H1 (cell line): Measurements from ENCODE around the gene TMEM14C. TPM values are rescaled to one million over a fixed set of nuclear protein-coding genes. Genes with fewer than 3 reads are reported as not detected.

Source experiments
- BCL11A ChIP-seq, 2 experiments: IDR thresholded peaks; one replicate each; pipeline ENCODE4 v1.6.1; 2011; ENCODE audit warnings: low read depth in 2 of 2, low read length in 2 of 2, mild to moderate bottlenecking in 2 of 2
- EP300 ChIP-seq, 2 experiments: IDR thresholded peaks; 1 replicate in 1 of 2; 2 replicates in 1 of 2; pipeline ENCODE4 v1.6.1; 2011 to 2012; ENCODE audit warnings: low read depth in 2 of 2, low read length in 2 of 2, mild to moderate bottlenecking in 2 of 2, borderline replicate concordance in 1 of 2, inconsistent platforms in 1 of 2, moderate library complexity in 1 of 2
- HDAC2 ChIP-seq, 2 experiments: fragments of 300-600 bp in 1 of 2; sonication (generic) in 1 of 2; IDR thresholded peaks; 2 replicates each; pipeline ENCODE4 v1.6.1; 2011 to 2012; ENCODE audit warnings: low read depth in 2 of 2, low read length in 2 of 2, mild to moderate bottlenecking in 2 of 2, moderate library complexity in 2 of 2, borderline replicate concordance in 1 of 2, inconsistent platforms in 1 of 2
- NRF1 ChIP-seq: IDR thresholded peaks from 2 replicates; pipeline ENCODE4 v1.6.1; 2011; ENCODE audit warnings: mild to moderate bottlenecking, low read depth, low read length, improper control_type of control experiment
- PHF8 ChIP-seq: fragments of 200-600 bp; sonication (generic); conservative IDR thresholded peaks from 2 replicates; pipeline ENCODE4 v1.7.1; 2012; ENCODE audit warnings: low read depth, mild to moderate bottlenecking, inconsistent platforms, low read length, moderate library complexity
- SAP30 ChIP-seq: fragments of 300-600 bp; sonication (generic); IDR thresholded peaks from 2 replicates; pipeline ENCODE4 v1.7.1; 2012; ENCODE audit warnings: low read length, moderate library complexity, mild to moderate bottlenecking, inconsistent platforms; ENCODE audit not compliant: insufficient read depth, insufficient replicate concordance
- TAF7 ChIP-seq: optimal IDR thresholded peaks from 2 replicates; pipeline ENCODE3; 2011; ENCODE audit warnings: low read depth, mild to moderate bottlenecking, inconsistent platforms, low read length, moderate library complexity, borderline replicate concordance
- YY1 ChIP-seq: IDR thresholded peaks from 2 replicates; pipeline ENCODE4 v1.6.1; 2011; ENCODE audit warnings: low read depth, mild to moderate bottlenecking, low read length
- polyA plus RNA-seq, 7 experiments: library from polyadenylated mRNA; depleted of rRNA in 3 of 7; stranded (reverse) in 5 of 7; unstranded in 2 of 7; fragments of >200 nt in 5 of 7; fragments of 200-250 nt in 2 of 7; gene quantifications; 1 replicate in 5 of 7; 2 replicates in 1 of 7; 4 replicates in 1 of 7; pipeline versions ENCODE4 v1.2.1 to v1.2.3, GENCODE V29; 2011 to 2013; ENCODE audit warnings: missing spikeins in 2 of 7, mixed read lengths in 2 of 7
- total RNA-seq: library from RNA; stranded (reverse); fragmentation: NEBNext Ultra II Directional; extraction: Animal tissue kit (Norgen Biotek cat#: 25700); gene quantifications from 2 replicates; pipeline ENCODE4 v1.2.1, GENCODE V29; 2021
- TF ChIP-seq, protein P1 (sequence below): fragments of 300-600 bp; sonication (generic); IDR thresholded peaks from 2 replicates; pipeline ENCODE4 v1.7.1; 2012; ENCODE audit warnings: low read length, moderate library complexity, mild to moderate bottlenecking, inconsistent platforms; ENCODE audit not compliant: insufficient replicate concordance

The TMEM14C gene
- total and polyA plus RNA-seq, 2 of the 8 experiments (the other 6 are each of a cell fraction or from before 2014, with no cell fraction given): 116 to 157 TPM

DNA sequence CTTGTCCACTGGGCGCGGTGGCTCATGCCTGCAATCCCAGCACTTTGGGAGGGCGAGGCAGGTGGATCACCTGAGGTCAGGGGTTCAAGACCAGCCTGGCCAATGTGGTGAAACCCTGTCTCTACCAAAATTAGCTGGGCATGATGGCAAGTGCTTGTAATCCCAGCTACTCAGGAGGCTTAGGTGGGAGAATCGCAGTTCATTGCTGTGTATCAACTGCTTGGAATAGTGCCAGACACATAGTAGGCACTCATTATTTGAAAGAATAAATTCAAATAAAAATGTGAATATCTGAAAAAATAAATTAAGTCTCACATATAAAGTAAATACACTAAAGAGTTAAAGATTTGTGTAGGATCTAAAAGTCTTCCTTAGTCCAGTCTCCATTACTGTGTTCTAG lies 26.2 kb upstream of the TMEM14C start (continued):
- no peak for TF ChIP-seq BCL11A (IDR thresholded peaks at IDR 0.05; ENCODE audit: low read depth in 2 of 2, low read length in 2 of 2)
- TF ChIP-seq HDAC2 (IDR thresholded peaks at IDR 0.05; ENCODE audit: borderline replicate concordance in 1 of 2, low read depth in 2 of 2, low read length in 2 of 2): no peak
- TF ChIP-seq TAF7: no peak
- no peak for TF ChIP-seq YY1
- no peak for TF ChIP-seq NRF1
- no peak for TF ChIP-seq PHF8
- TF ChIP-seq, protein P1, sequence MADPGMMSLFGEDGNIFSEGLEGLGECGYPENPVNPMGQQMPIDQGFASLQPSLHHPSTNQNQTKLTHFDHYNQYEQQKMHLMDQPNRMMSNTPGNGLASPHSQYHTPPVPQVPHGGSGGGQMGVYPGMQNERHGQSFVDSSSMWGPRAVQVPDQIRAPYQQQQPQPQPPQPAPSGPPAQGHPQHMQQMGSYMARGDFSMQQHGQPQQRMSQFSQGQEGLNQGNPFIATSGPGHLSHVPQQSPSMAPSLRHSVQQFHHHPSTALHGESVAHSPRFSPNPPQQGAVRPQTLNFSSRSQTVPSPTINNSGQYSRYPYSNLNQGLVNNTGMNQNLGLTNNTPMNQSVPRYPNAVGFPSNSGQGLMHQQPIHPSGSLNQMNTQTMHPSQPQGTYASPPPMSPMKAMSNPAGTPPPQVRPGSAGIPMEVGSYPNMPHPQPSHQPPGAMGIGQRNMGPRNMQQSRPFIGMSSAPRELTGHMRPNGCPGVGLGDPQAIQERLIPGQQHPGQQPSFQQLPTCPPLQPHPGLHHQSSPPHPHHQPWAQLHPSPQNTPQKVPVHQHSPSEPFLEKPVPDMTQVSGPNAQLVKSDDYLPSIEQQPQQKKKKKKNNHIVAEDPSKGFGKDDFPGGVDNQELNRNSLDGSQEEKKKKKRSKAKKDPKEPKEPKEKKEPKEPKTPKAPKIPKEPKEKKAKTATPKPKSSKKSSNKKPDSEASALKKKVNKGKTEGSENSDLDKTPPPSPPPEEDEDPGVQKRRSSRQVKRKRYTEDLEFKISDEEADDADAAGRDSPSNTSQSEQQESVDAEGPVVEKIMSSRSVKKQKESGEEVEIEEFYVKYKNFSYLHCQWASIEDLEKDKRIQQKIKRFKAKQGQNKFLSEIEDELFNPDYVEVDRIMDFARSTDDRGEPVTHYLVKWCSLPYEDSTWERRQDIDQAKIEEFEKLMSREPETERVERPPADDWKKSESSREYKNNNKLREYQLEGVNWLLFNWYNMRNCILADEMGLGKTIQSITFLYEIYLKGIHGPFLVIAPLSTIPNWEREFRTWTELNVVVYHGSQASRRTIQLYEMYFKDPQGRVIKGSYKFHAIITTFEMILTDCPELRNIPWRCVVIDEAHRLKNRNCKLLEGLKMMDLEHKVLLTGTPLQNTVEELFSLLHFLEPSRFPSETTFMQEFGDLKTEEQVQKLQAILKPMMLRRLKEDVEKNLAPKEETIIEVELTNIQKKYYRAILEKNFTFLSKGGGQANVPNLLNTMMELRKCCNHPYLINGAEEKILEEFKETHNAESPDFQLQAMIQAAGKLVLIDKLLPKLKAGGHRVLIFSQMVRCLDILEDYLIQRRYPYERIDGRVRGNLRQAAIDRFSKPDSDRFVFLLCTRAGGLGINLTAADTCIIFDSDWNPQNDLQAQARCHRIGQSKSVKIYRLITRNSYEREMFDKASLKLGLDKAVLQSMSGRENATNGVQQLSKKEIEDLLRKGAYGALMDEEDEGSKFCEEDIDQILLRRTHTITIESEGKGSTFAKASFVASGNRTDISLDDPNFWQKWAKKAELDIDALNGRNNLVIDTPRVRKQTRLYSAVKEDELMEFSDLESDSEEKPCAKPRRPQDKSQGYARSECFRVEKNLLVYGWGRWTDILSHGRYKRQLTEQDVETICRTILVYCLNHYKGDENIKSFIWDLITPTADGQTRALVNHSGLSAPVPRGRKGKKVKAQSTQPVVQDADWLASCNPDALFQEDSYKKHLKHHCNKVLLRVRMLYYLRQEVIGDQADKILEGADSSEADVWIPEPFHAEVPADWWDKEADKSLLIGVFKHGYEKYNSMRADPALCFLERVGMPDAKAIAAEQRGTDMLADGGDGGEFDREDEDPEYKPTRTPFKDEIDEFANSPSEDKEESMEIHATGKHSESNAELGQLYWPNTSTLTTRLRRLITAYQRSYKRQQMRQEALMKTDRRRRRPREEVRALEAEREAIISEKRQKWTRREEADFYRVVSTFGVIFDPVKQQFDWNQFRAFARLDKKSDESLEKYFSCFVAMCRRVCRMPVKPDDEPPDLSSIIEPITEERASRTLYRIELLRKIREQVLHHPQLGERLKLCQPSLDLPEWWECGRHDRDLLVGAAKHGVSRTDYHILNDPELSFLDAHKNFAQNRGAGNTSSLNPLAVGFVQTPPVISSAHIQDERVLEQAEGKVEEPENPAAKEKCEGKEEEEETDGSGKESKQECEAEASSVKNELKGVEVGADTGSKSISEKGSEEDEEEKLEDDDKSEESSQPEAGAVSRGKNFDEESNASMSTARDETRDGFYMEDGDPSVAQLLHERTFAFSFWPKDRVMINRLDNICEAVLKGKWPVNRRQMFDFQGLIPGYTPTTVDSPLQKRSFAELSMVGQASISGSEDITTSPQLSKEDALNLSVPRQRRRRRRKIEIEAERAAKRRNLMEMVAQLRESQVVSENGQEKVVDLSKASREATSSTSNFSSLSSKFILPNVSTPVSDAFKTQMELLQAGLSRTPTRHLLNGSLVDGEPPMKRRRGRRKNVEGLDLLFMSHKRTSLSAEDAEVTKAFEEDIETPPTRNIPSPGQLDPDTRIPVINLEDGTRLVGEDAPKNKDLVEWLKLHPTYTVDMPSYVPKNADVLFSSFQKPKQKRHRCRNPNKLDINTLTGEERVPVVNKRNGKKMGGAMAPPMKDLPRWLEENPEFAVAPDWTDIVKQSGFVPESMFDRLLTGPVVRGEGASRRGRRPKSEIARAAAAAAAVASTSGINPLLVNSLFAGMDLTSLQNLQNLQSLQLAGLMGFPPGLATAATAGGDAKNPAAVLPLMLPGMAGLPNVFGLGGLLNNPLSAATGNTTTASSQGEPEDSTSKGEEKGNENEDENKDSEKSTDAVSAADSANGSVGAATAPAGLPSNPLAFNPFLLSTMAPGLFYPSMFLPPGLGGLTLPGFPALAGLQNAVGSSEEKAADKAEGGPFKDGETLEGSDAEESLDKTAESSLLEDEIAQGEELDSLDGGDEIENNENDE: no peak
- no peak for TF ChIP-seq SAP30
- no peak for TF ChIP-seq EP300 (IDR thresholded peaks at IDR 0.05; ENCODE audit: borderline replicate concordance in 1 of 2, low read depth in 2 of 2, low read length in 2 of 2)
